Smooth muscle cell (in vitro differentiated cells): ENCODE measurements around the gene CLEC18B. TPM values are rescaled to one million over a fixed set of nuclear protein-coding genes. Genes with fewer than 3 reads are reported as not detected.
"Not testable (repeated sequence)": the region's sequence is repeated elsewhere in the genome, so short reads cannot be mapped to it uniquely, and the experiment has no call there.

Experiments used
- DNase-seq: peaks from one replicate; lab custom pipeline; 2025; ENCODE audit not compliant: unreplicated experiment; lab: John Stamatoyannopoulos, UW
- H2AFZ ChIP-seq: fragments of 200-600 bp; sonication (generic); 2 replicates; pipeline ENCODE4 v1.6.0; 2016; ENCODE audit warnings: antibody characterized with exemption, low read depth, mild to moderate bottlenecking
- H3F3A ChIP-seq: fragments of 200-600 bp; sonication (generic); 2 replicates; pipeline ENCODE4 v1.6.0; 2017; ENCODE audit warnings: antibody characterized with exemption, low read depth
- H3K27ac ChIP-seq: fragments of 200-600 bp; sonication (generic); 2 replicates; pipeline ENCODE4 v1.5.1; 2016; ENCODE audit warnings: low read depth, mild to moderate bottlenecking
- H3K27me3 ChIP-seq: fragments of 200-600 bp; sonication (generic); 2 replicates; pipeline ENCODE4 v1.6.1; 2016; ENCODE audit warnings: low read depth, mild to moderate bottlenecking
- H3K36me3 ChIP-seq: fragments of 200-600 bp; sonication (generic); 2 replicates; pipeline ENCODE4 v1.5.1; 2016; ENCODE audit warnings: low read depth
- H3K4me1 ChIP-seq: fragments of 200-600 bp; sonication (generic); 2 replicates; pipeline ENCODE4 v1.5.1; 2016; ENCODE audit warnings: low read depth
- H3K4me2 ChIP-seq: fragments of 200-600 bp; sonication (generic); 2 replicates; pipeline ENCODE4 v1.6.0; 2016; ENCODE audit warnings: mild to moderate bottlenecking
- H3K4me3 ChIP-seq: fragments of 200-600 bp; sonication (generic); 2 replicates; pipeline ENCODE4 v1.5.1; 2016; ENCODE audit warnings: mild to moderate bottlenecking
- H3K79me2 ChIP-seq: fragments of 200-600 bp; sonication (generic); 2 replicates; pipeline ENCODE4 v1.6.0; 2016; ENCODE audit warnings: low read depth, mild to moderate bottlenecking
- H3K9ac ChIP-seq: fragments of 200-600 bp; sonication (generic); 2 replicates; pipeline ENCODE4 v1.6.0; 2016; ENCODE audit warnings: low read depth
- H3K9me3 ChIP-seq: fragments of 200-600 bp; sonication (generic); replicated peaks from 2 replicates; pipeline ENCODE4 v1.5.1; 2016; ENCODE audit warnings: low read depth
- H4K20me1 ChIP-seq: fragments of 200-600 bp; sonication (generic); 2 replicates; pipeline ENCODE4 v1.6.0; 2016; ENCODE audit warnings: low read depth
- WGBS: methylation state at CpG from one replicate; pipeline ENCODE4 v1.1.7; 2016; ENCODE audit warnings: low lambda C conversion rate; 5-methylcytosine and 5-hydroxymethylcytosine counted together
- polyA plus RNA-seq: library from polyadenylated mRNA; unstranded; fragments of >200 nt; fragmentation: Nextera tagmentation; extraction: Ambion mirVana; gene quantifications from 2 replicates; pipeline ENCODE4 v1.2.1, GENCODE V29; 2016
- total RNA-seq: library from RNA; depleted of rRNA; stranded (reverse); fragments of >200 nt; gene quantifications from 2 replicates; pipeline ENCODE4 v1.2.3, GENCODE V29; 2014
- TF ChIP-seq, protein P1 (sequence below): fragments of 200-600 bp; sonication (generic); IDR thresholded peaks from 2 replicates; pipeline ENCODE4 v1.5.1; 2017; ENCODE audit warnings: borderline replicate concordance, mild to moderate bottlenecking, antibody characterized with exemption; ENCODE audit not compliant: insufficient read depth, poor library complexity, severe bottlenecking

CLEC18B gene
- total RNA-seq (1.4 and 1.6 TPM in 2 replicates), polyA plus RNA-seq (0.87 and 2.9 TPM in 2 replicates)

- not testable (repeated sequence) for H3K4me1 ChIP-seq, H3K36me3 ChIP-seq, H3K9ac ChIP-seq, H3K9me3 ChIP-seq, H4K20me1 ChIP-seq, H3F3A ChIP-seq, H3K27ac ChIP-seq, H3K4me2 ChIP-seq, H3K79me2 ChIP-seq, DNase-seq, H2AFZ ChIP-seq, H3K27me3 ChIP-seq, H3K4me3 ChIP-seq
- 79% methylated on average over 7 of the region's 27 CpGs for WGBS
Observed at GRCh38 chr16:74420612-74421481, at the start of gene CLEC18B. Gene CLEC18B (minus strand): TSS chr16:74421478. CDS start chr16:74421270, 208 bp downstream.

GRCh38 chr16:74469946-74470478, 48.7 kb upstream of the CLEC18B start:
- DNase-seq: no peak
- H3K9ac ChIP-seq: no peak overlapping the region
- H3K36me3 ChIP-seq: peaks cover 45% of the 10 kb centered on the region
- TF ChIP-seq, protein P1, sequence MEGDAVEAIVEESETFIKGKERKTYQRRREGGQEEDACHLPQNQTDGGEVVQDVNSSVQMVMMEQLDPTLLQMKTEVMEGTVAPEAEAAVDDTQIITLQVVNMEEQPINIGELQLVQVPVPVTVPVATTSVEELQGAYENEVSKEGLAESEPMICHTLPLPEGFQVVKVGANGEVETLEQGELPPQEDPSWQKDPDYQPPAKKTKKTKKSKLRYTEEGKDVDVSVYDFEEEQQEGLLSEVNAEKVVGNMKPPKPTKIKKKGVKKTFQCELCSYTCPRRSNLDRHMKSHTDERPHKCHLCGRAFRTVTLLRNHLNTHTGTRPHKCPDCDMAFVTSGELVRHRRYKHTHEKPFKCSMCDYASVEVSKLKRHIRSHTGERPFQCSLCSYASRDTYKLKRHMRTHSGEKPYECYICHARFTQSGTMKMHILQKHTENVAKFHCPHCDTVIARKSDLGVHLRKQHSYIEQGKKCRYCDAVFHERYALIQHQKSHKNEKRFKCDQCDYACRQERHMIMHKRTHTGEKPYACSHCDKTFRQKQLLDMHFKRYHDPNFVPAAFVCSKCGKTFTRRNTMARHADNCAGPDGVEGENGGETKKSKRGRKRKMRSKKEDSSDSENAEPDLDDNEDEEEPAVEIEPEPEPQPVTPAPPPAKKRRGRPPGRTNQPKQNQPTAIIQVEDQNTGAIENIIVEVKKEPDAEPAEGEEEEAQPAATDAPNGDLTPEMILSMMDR: no peak
- H3K4me2 ChIP-seq: no peak overlapping the region
- H3F3A ChIP-seq: no peaks in the 10 kb centered on the region
- no peaks in the 10 kb centered on the region for H3K4me1 ChIP-seq
- no peak overlapping the region for H3K27ac ChIP-seq
- H3K27me3 ChIP-seq: no peaks in the 10 kb centered on the region
- no peak overlapping the region for H2AFZ ChIP-seq
- 78% methylated on average over 6 of the region's 6 CpGs for WGBS
- no peak overlapping the region for H3K4me3 ChIP-seq
- no peaks in the 10 kb centered on the region for H3K9me3 ChIP-seq
- H4K20me1 ChIP-seq: peaks cover 7% of the 10 kb centered on the region
- no peaks in the 10 kb centered on the region for H3K79me2 ChIP-seq

- 82% methylated on average over 9 of the region's 9 CpGs for WGBS
- Histone ChIP-seq H3K9me3 (no peaks in the 10 kb centered on the region), H3K27me3 (no peaks in the 10 kb centered on the region), H3K9ac (no peak overlapping the region), H3K79me2 (no peaks in the 10 kb centered on the region), H3K36me3 (peaks cover 53% of the 10 kb centered on the region), H3K4me3 (no peak overlapping the region), H3K4me2 (no peak overlapping the region), H3K4me1 (no peaks in the 10 kb centered on the region), H2AFZ (no peak overlapping the region), H3F3A (no peaks in the 10 kb centered on the region), H4K20me1 (no peaks in the 10 kb centered on the region), H3K27ac (no peak overlapping the region)
- no peak for DNase-seq
- TF ChIP-seq, protein P1: no peak
Observed at GRCh38 chr16:74468807-74469525, 47.7 kb upstream of the CLEC18B start.

DNA sequence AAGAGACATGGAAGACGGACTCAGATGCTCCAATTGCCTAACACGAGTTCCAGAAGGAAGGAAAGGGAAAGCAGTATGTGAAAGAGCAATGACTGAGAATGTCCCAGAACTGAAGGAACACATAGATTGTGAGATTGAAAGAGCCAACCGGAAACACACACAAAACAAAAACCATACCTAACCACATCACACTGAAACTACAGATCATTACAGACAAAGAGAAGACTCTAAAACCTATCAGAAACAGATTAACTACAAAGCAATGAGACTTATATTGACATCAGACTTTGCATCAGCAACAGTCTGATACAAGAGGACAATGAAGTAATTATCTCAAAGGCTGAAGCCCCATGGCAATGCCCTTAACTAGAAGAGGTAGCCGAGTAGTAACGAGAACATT, 45.6 kb upstream of the CLEC18B start:
- TF ChIP-seq, protein P1: no peak
- Histone ChIP-seq H3K4me1 (no peaks in the 10 kb centered on the region), H3K4me3 (no peak overlapping the region), H4K20me1 (no peaks in the 10 kb centered on the region), H3K9me3 (no peaks in the 10 kb centered on the region), H3K79me2 (no peaks in the 10 kb centered on the region), H3K36me3 (peaks cover 48% of the 10 kb centered on the region), H3K27ac (no peak overlapping the region), H3F3A (no peaks in the 10 kb centered on the region), H2AFZ (no peak overlapping the region), H3K4me2 (no peak overlapping the region), H3K9ac (peak overlapping the region; percentile 11), H3K27me3 (no peaks in the 10 kb centered on the region)
- 96% methylated on average over 5 of the region's 5 CpGs for WGBS
- no peak for DNase-seq
